Endothelial cell of umbilical vein (primary cell): ENCODE results near the gene KIR3DL3. TPM values are rescaled to one million over a fixed set of nuclear protein-coding genes. Genes with fewer than 3 reads are reported as not detected.
"Not testable (repeated sequence)": the region's sequence is repeated elsewhere in the genome, so short reads cannot be mapped to it uniquely, and the experiment has no call there.

Experiments
- BruUV-seq: library from RNA; stranded (reverse); fragments of 400-500 nt; replicated peaks from 2 replicates; lab custom pipeline; 2021; lab: Mats Ljungman, UMichigan
- CTCF ChIA-PET: fragments of 300-600, 350-600 bp; sonication (Branson Sonifier 250); formaldehyde crosslinking; loops from one replicate; lab custom pipeline; 2021; ENCODE audit warnings: antibody characterized with exemption, inconsistent platforms; lab: Charles Lee
- POLR2A ChIA-PET: fragments of 300-600, 350-600 bp; sonication (Branson Sonifier 250); formaldehyde crosslinking; loops from one replicate; lab custom pipeline; 2021; ENCODE audit warnings: antibody characterized with exemption, inconsistent platforms; lab: Charles Lee
- DNase-seq: peaks from one replicate; pipeline ENCODE4 v3.0.0-alpha.2; 2011; ENCODE audit warnings: low read depth, low spot score
- FAIRE-seq: peaks from 2 replicates; lab custom pipeline; 2011; peaks lifted over from hg19 to GRCh38; lab: Jason Lieb, UNC
- H2AFZ ChIP-seq: 2 replicates; pipeline ENCODE4 v1.6.0; 2012; ENCODE audit warnings: low read depth, low read length, control low read depth, inconsistent platforms
- H3K27ac ChIP-seq: 2 replicates; pipeline ENCODE4 v1.5.1; 2011; ENCODE audit warnings: low read depth, mild to moderate bottlenecking, control low read depth, low read length, moderate library complexity; ENCODE audit not compliant: insufficient read depth
- H3K27me3 ChIP-seq, 2 experiments: 2 replicates each; pipeline versions ENCODE4 v1.6.0 to v1.6.1; 2011; ENCODE audit warnings: low read length in 2 of 2, mixed read lengths in 1 of 2; ENCODE audit not compliant: control insufficient read depth in 2 of 2, insufficient read depth in 2 of 2
- H3K36me3 ChIP-seq, 2 experiments: 2 replicates in 1 of 2; 3 replicates in 1 of 2; pipeline ENCODE4 v1.5.1; 2011; ENCODE audit warnings: low read length in 2 of 2, mild to moderate bottlenecking in 1 of 2, moderate library complexity in 1 of 2; ENCODE audit not compliant: control insufficient read depth in 2 of 2, insufficient read depth in 2 of 2; ENCODE audit errors: extremely low read depth in 1 of 2
- H3K4me1 ChIP-seq: 3 replicates; pipeline ENCODE4 v1.5.1; 2011; ENCODE audit warnings: mild to moderate bottlenecking, low read length; ENCODE audit not compliant: control insufficient read depth, insufficient read depth; ENCODE audit errors: extremely low read depth
- H3K4me2 ChIP-seq: 2 replicates; pipeline ENCODE4 v1.6.1; 2011; ENCODE audit warnings: low read length, control low read depth, mixed read lengths; ENCODE audit not compliant: insufficient read depth
- H3K4me3 ChIP-seq, 3 experiments: fragments of 200-600 bp in 1 of 3; sonication (generic), shearing (Covaris generic) in 1 of 3; replicated peaks in 1 of 3; 2 replicates each; pipeline ENCODE4 v1.5.1; 2011 to 2016; ENCODE audit warnings: control low read depth in 3 of 3, low read length in 3 of 3, mild to moderate bottlenecking in 2 of 3, inconsistent platforms in 1 of 3, low read depth in 1 of 3, moderate library complexity in 1 of 3; ENCODE audit not compliant: insufficient read depth in 1 of 3
- H3K79me2 ChIP-seq: 2 replicates; pipeline ENCODE4 v1.6.0; 2012; ENCODE audit warnings: low read length, inconsistent platforms; ENCODE audit not compliant: control insufficient read depth, insufficient read depth
- H3K9ac ChIP-seq: replicated peaks from 2 replicates; pipeline ENCODE3; 2011; ENCODE audit warnings: low read length, control low read depth; ENCODE audit not compliant: insufficient read depth; ENCODE audit errors: extremely low read depth
- H3K9me1 ChIP-seq: replicated peaks from 3 replicates; pipeline ENCODE4 v1.6.0; 2011; ENCODE audit warnings: mild to moderate bottlenecking, low read length; ENCODE audit not compliant: control insufficient read depth, insufficient read depth; ENCODE audit errors: extremely low read depth
- H3K9me3 ChIP-seq: replicated peaks from 2 replicates; pipeline ENCODE4 v1.5.1; 2012; ENCODE audit warnings: low read length, inconsistent platforms; ENCODE audit not compliant: control insufficient read depth, insufficient read depth
- H4K20me1 ChIP-seq: replicated peaks from 2 replicates; pipeline ENCODE3; 2011; ENCODE audit warnings: mild to moderate bottlenecking, low read length; ENCODE audit not compliant: control insufficient read depth, insufficient read depth; ENCODE audit errors: extremely low read depth
- dilution Hi-C: fragments of 300-500 bp; cut with MboI; formaldehyde crosslinking; loops from one replicate; pipeline ENCODE4 v1.15.0; 2019; ENCODE audit warnings: low sequenced_read_pairs; ENCODE audit not compliant: extremely low pct_ligation_motif_present
- intact Hi-C: fragments of 100-400 bp; cut with micrococcal nuclease; formaldehyde crosslinking; loops from one replicate; pipeline ENCODE4 v1.10.0; 2022
- polyA plus RNA-seq, 4 experiments: library from polyadenylated mRNA; depleted of rRNA in 3 of 4; stranded (reverse) in 3 of 4; unstranded in 1 of 4; fragments of >200 nt; gene quantifications; 2 replicates each; pipeline versions ENCODE4 v1.2.1 to v1.2.3, GENCODE V29; 2011 to 2012; ENCODE audit warnings: missing spikeins in 1 of 4
- total RNA-seq: library from RNA; stranded (reverse); gene quantifications from 2 replicates; pipeline ENCODE4 v1.2.3, GENCODE V29; 2021

The KIR3DL3 gene
- total and polyA plus RNA-seq, 2 donors (not counting 3 experiments of a cell fraction or from before 2014, with no cell fraction given) = not detected

DNA sequence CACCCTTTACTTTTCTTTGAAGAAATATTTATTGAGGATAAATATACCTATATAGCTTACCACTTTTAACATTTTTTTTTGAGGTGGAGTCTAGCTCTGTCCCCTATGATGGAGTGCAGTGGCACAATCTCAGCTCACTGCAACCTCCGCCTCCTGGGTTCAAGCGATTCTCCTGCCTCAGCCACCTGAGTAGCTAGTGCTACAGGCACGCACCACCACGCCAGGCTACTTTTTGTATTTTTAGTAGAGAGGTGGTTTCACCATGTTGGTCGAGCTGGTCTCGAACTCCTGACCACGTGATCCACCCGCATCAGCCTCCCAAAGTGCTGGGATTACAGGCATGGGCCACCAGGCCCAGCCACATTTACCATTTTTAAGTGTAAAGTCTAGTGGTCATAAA is 51.6 kb downstream of the KIR3DL3 start:
- H3K4me3 ChIP-seq, H3K4me2 ChIP-seq, H3K9me1 ChIP-seq, H3K4me1 ChIP-seq, FAIRE-seq, H3K9ac ChIP-seq, H3K27me3 ChIP-seq, DNase-seq, BruUV-seq, H3K9me3 ChIP-seq, intact Hi-C loops, H4K20me1 ChIP-seq, CTCF ChIA-PET, H3K36me3 ChIP-seq, POLR2A ChIA-PET, H3K79me2 ChIP-seq, dilution Hi-C loops, H2AFZ ChIP-seq, H3K27ac ChIP-seq: not testable (repeated sequence)

- H3K36me3 ChIP-seq, H3K79me2 ChIP-seq, CTCF ChIA-PET, dilution Hi-C loops, H3K4me2 ChIP-seq, H2AFZ ChIP-seq, H3K9ac ChIP-seq, H3K4me1 ChIP-seq, BruUV-seq, H4K20me1 ChIP-seq, H3K9me1 ChIP-seq, H3K4me3 ChIP-seq, intact Hi-C loops, H3K9me3 ChIP-seq, POLR2A ChIA-PET, DNase-seq, H3K27me3 ChIP-seq, H3K27ac ChIP-seq, FAIRE-seq: not testable (repeated sequence)
These were observed 53.6 kb downstream of the KIR3DL3 start for GRCh38 chr19:54777851-54778250.

GRCh38 chr19:54778896-54779295 is 54.7 kb downstream of the KIR3DL3 start:
- CTCF ChIA-PET, POLR2A ChIA-PET, BruUV-seq, H3K9me3 ChIP-seq, H3K27ac ChIP-seq, H3K36me3 ChIP-seq, H3K79me2 ChIP-seq, H3K4me2 ChIP-seq, dilution Hi-C loops, H4K20me1 ChIP-seq, H3K27me3 ChIP-seq, H3K9ac ChIP-seq, H3K4me3 ChIP-seq, DNase-seq, FAIRE-seq, H3K4me1 ChIP-seq, intact Hi-C loops, H3K9me1 ChIP-seq, H2AFZ ChIP-seq: not testable (repeated sequence)

DNA sequence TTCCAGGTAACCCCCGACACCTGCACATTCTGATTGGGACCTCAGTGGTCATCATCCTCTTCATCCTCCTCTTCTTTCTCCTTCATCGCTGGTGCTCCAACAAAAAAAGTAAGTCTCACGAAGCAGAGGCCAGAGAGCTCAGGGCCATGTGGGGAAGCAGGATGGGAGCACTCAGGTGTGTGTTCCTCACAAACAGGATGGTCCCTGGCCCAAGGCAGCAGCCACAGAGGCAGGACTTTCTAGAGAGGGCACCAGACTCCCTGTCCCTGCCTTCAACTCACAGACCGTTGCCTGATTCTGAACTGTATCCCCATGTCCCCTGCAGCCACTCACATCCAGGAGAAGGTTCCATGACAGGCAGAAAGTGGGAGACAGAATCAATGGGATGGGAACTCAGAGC is 58.7 kb downstream of the KIR3DL3 start:
- H3K27ac ChIP-seq, POLR2A ChIA-PET, H3K4me1 ChIP-seq, H3K4me3 ChIP-seq, H3K36me3 ChIP-seq, H3K9me3 ChIP-seq, FAIRE-seq, H4K20me1 ChIP-seq, BruUV-seq, CTCF ChIA-PET, H3K79me2 ChIP-seq, H2AFZ ChIP-seq, dilution Hi-C loops, H3K9me1 ChIP-seq, H3K4me2 ChIP-seq, H3K27me3 ChIP-seq, H3K9ac ChIP-seq, DNase-seq, intact Hi-C loops: not testable (repeated sequence)
